Naive thymus-derived CD8-positive, alpha-beta T cell (primary cell): Measurements from ENCODE around the gene JTB. TPM values are rescaled to one million over a fixed set of nuclear protein-coding genes. Genes with fewer than 3 reads are reported as not detected.

Source experiments
- ATAC-seq, 2 donors: fragments of 150-1000 bp; cut with Tn5 transposase in 1 of 2; sonication (Bioruptor Pico), chemical (Tn5 transposase) in 1 of 2; 1 replicate in 1 of 2; 2 replicates in 1 of 2; pipeline ENCODE4 v1.10.0; 2021; ENCODE audit warnings: mild to moderate bottlenecking in 2 of 2, moderate library complexity in 2 of 2
- POLR2A ChIA-PET: fragments of 350-600 bp; sonication (Branson Sonifier 250); formaldehyde crosslinking; loops from one replicate; lab custom pipeline; 2021; ENCODE audit warnings: antibody characterized with exemption; lab: Charles Lee
- DNase-seq, 10 donors: peaks; one replicate each; pipeline versions ENCODE4 v3.0.0 to v3.0.0-alpha.2; 2020 to 2022
- H3K27ac Mint-ChIP-seq, 10 donors: one replicate each; pipeline ENCODE4 v1.8.0; 2020 to 2022; ENCODE audit warnings: mild to moderate bottlenecking in 10 of 10, mixed read lengths in 10 of 10, moderate library complexity in 4 of 10, inconsistent platforms in 1 of 10
- H3K27me3 Mint-ChIP-seq, 5 donors: one replicate each; pipeline ENCODE4 v1.8.0; 2021 to 2022; ENCODE audit warnings: mixed read lengths in 5 of 5
- H3K36me3 Mint-ChIP-seq, 3 donors: one replicate each; pipeline ENCODE4 v1.8.0; 2020 to 2022; ENCODE audit warnings: mixed read lengths in 3 of 3, mild to moderate bottlenecking in 2 of 3, inconsistent platforms in 1 of 3
- H3K4me1 Mint-ChIP-seq, 4 donors: one replicate each; pipeline ENCODE4 v1.8.0; 2021 to 2022; ENCODE audit warnings: mixed read lengths in 4 of 4
- H3K4me3 Mint-ChIP-seq, 10 donors: one replicate each; pipeline ENCODE4 v1.8.0; 2020 to 2022; ENCODE audit warnings: mild to moderate bottlenecking in 10 of 10, mixed read lengths in 10 of 10, moderate library complexity in 6 of 10, inconsistent platforms in 1 of 10
- H3K9me3 Mint-ChIP-seq, 9 donors: one replicate each; pipeline ENCODE4 v1.8.0; 2020 to 2022; ENCODE audit warnings: mixed read lengths in 9 of 9, mild to moderate bottlenecking in 3 of 9, inconsistent platforms in 1 of 9, moderate library complexity in 1 of 9
- polyA plus RNA-seq, 3 donors: library from polyadenylated mRNA; unstranded; fragments of 300-500 nt; fragmentation: Illumina TruSeq; gene quantifications; one replicate each; pipeline ENCODE4 v1.2.3, GENCODE V29; 2021
- total RNA-seq, 8 experiments: library from RNA in 2 of 8; stranded (reverse) in 2 of 8; gene quantifications; one replicate each; pipeline ENCODE4 v1.2.3 and lab custom pipeline; 2021 to 2026

The JTB gene
- total and polyA plus RNA-seq, 5 experiments from 2014 or later = 120 to 384 (median 302) TPM

DNA sequence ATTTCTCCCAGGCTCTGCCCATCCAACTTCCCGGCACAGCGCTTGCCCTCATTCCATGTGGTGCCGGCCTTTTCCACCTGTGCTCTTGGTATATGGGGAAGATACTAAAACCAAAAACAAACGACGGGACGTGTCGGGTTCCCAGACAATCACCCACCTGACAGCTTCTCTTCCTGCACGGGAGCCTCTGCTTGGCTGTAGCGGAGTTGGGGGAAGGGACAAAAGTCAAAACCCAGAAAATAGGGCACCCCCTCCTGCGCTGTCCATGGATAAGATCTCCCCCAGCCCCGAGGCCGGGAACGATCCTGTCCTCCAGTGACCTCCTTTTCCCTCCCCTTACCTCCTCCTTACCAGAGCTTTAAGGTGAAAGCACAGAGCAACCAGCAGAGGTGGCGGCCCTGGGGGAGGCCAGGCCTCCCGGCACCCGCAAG, 640 bp downstream of the JTB start:
- no peak for DNase-seq
- H3K4me1 Mint-ChIP-seq = peaks cover 11 to 44% (median 41%) of the 10 kb centered on the region in 4 donors
- peaks cover 0 to 34% (median 0%) of the 10 kb centered on the region in 3 donors for H3K36me3 Mint-ChIP-seq

DNA sequence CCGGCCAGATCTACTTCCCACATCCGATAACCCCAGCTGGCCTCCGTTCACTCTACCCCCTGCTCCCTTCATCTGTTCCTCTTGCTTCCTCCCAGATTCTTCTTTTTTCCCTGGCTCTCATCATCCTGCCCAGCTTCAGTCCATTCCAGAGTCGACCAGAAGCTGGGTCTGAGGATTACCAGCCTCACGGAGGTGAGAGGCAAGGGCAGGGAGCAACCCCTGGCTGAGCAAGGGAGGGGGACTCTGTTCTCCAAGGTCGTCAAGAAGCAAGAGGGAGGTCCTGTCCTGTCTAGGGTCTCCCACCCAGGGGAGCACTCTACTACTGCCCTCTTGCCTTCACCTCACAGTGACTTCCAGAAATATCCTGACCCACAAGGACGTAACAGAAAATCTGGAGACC, 3.9 kb downstream of the JTB start:
- DNase-seq = no peak
- H3K4me3 Mint-ChIP-seq = peak overlapping the region in 1 of 10 donors; percentile 3
- no peak for ATAC-seq
- no peaks in the 10 kb centered on the region for H3K9me3 Mint-ChIP-seq
- peak overlapping the region in 7 of 10 donors; percentile 12 to 81 (median 56) for H3K27ac Mint-ChIP-seq
- peaks cover 0 to 34% (median 0%) of the 10 kb centered on the region in 3 donors for H3K36me3 Mint-ChIP-seq
- H3K27me3 Mint-ChIP-seq = no peaks in the 10 kb centered on the region
- H3K4me1 Mint-ChIP-seq = peaks cover 14 to 54% (median 48%) of the 10 kb centered on the region in 4 donors
- POLR2A ChIA-PET = interaction anchor here (0.7 to 2.8 kb wide), 3 partner anchors 10 to 26 kb away, joined by 3 to 16 read pairs (median 3); partner anchors contain the start of gene SLC39A1

More for the DNA sequence above, 640 bp downstream of the JTB start:
- H3K9me3 Mint-ChIP-seq = no peaks in the 10 kb centered on the region
- no peaks in the 10 kb centered on the region for H3K27me3 Mint-ChIP-seq
- POLR2A ChIA-PET = interaction anchor here (0.5 to 5.6 kb wide), 18 partner anchors 10 to 739 kb away, joined by 3 to 143 read pairs (median 6); partner anchors contain the start of genes CHTOP, CREB3L4, CRTC2 and DENND4B
- no peak for ATAC-seq
- H3K27ac Mint-ChIP-seq = peak overlapping the region; percentile 87 to 99 (median 96)
- H3K4me3 Mint-ChIP-seq = peak overlapping the region; percentile 91 to 99 (median 96)

DNA sequence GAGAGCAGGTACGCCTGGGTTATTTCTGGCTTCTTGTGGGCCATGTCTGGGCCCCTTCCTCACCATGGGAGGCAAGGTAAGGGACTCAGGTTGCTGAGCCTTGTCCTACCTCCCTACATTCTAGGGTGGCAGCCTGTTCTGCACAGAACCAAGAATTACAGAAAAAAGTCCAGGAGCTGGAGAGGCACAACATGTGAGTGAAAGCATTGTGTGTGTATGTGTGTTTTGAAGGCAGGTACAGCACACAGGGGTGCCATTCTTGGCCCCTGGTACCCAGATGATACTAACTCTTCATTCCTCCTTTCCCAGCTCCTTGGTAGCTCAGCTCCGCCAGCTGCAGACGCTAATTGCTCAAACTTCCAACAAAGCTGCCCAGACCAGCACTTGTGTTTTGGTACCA, 4.4 kb downstream of the JTB start:
- Mint-ChIP-seq H3K27ac (peak overlapping the region in 6 of 10 donors; percentile 56 to 81 (median 64)), H3K4me1 (peaks cover 12 to 51% (median 48%) of the 10 kb centered on the region in 4 donors), H3K4me3 (no peak overlapping the region), H3K9me3 (no peaks in the 10 kb centered on the region), H3K27me3 (no peaks in the 10 kb centered on the region), H3K36me3 (peaks cover 0 to 34% (median 0%) of the 10 kb centered on the region in 3 donors)
- DNase-seq (no peak), ATAC-seq (no peak)
- POLR2A ChIA-PET = interaction anchor here (0.7 to 2.8 kb wide), 4 partner anchors 10 to 171 kb away, joined by 3 to 16 read pairs (median 3); partner anchors contain the start of gene SLC39A1

DNA sequence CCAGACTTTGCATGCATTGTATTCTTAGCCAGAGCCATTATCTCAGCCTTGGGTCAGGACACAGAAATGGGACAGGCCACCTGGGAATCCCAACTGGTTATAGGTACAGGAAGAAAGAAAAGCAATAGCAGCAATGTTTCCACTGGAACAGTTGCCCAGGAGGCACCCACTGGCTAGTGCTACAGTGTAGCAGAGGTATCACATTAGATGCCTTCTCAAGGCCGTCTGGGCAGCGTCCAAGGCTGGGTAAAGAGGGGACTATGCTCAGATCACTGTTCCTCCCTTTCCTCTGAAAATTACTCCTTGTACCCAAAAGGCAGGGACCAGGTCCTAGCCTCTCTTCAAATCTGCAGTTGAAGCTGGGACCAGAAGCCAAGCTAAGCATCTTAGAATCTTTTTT, 7.1 kb downstream of the JTB start:
- no peak for DNase-seq
- H3K4me3 Mint-ChIP-seq = no peak overlapping the region
- no peaks in the 10 kb centered on the region for H3K9me3 Mint-ChIP-seq
- H3K36me3 Mint-ChIP-seq = peaks cover 0 to 21% (median 0%) of the 10 kb centered on the region in 3 donors
- no peak for ATAC-seq
- peak overlapping the region in 8 of 10 donors; percentile 5 to 76 (median 40) for H3K27ac Mint-ChIP-seq
- H3K4me1 Mint-ChIP-seq = peaks cover 17 to 54% (median 48%) of the 10 kb centered on the region in 4 donors
- POLR2A ChIA-PET = interaction anchor here (0.6 to 1.5 kb wide), 3 partner anchors 9 to 25 kb away, joined by 3 to 8 read pairs (median 4); no protein-coding TSS in a partner anchor
- H3K27me3 Mint-ChIP-seq = no peaks in the 10 kb centered on the region

DNA sequence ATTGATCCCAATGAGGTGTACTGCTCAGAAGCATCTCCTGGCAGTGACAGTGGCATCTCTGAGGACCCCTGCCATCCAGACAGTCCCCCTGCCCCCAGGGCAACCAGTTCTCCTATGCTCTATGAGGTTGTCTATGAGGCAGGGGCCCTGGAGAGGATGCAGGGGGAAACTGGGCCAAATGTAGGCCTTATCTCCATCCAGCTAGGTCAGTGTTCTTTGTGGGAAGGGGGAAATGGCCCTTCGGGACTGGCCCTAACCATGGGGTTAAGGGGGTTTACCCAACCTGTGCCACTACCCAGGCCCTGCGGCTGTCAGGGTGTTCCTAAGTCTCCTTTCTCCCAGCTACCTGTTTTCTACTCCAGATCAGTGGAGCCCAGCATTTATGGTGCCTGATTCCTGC, 8.5 kb downstream of the JTB start:
- peaks cover 0 to 8% (median 0%) of the 10 kb centered on the region in 3 donors for H3K36me3 Mint-ChIP-seq

DNA sequence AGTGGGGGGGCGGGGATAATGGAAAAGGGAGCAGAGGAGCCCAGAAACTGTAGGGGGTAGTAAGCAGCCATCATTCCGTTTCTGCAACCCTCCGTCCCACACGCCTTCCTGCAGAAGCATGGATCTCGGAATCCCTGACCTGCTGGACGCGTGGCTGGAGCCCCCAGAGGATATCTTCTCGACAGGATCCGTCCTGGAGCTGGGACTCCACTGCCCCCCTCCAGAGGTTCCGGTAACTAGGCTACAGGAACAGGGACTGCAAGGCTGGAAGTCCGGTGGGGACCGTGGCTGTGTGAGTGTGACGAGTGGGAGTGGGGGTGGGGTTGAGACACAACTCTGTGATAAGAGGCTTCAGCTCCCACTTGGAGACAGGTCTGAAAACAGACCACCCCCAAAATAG, 9.1 kb downstream of the JTB start:
- peaks cover 0 to 2% (median 0%) of the 10 kb centered on the region in 9 donors for H3K9me3 Mint-ChIP-seq
- DNase-seq (no peak), ATAC-seq (no peak)
- H3K27me3 Mint-ChIP-seq = no peaks in the 10 kb centered on the region
- H3K4me3 Mint-ChIP-seq = peak overlapping the region in 8 of 10 donors; percentile 87 to 97 (median 92)
- POLR2A ChIA-PET = interaction anchor here (1.0 to 13.8 kb wide), 9 partner anchors 9 to 334 kb away, joined by 5 to 315 read pairs (median 46); partner anchors contain the start of genes CHTOP, CRTC2, DENND4B and GATAD2B
- H3K27ac Mint-ChIP-seq = peak overlapping the region in 9 of 10 donors; percentile 87 to 99 (median 95)
- H3K4me1 Mint-ChIP-seq = peaks cover 24 to 60% (median 56%) of the 10 kb centered on the region in 4 donors
- peaks cover 0 to 2% (median 0%) of the 10 kb centered on the region in 3 donors for H3K36me3 Mint-ChIP-seq

More for the DNA sequence above, 8.5 kb downstream of the JTB start:
- H3K4me3 Mint-ChIP-seq = peak overlapping the region in 6 of 10 donors; percentile 1 to 96 (median 75)
- H3K9me3 Mint-ChIP-seq = no peaks in the 10 kb centered on the region
- H3K27ac Mint-ChIP-seq = peak overlapping the region in 8 of 10 donors; percentile 81 to 98 (median 93)
- H3K4me1 Mint-ChIP-seq = peaks cover 20 to 55% (median 50%) of the 10 kb centered on the region in 4 donors
- DNase-seq (no peak), ATAC-seq (no peak)
- POLR2A ChIA-PET = interaction anchor here (1.8 to 13.8 kb wide), 6 partner anchors 8 to 166 kb away, joined by 5 to 315 read pairs (median 85); partner anchors contain the start of genes CRTC2, DENND4B, GATAD2B and JTB
- H3K27me3 Mint-ChIP-seq = no peaks in the 10 kb centered on the region

DNA sequence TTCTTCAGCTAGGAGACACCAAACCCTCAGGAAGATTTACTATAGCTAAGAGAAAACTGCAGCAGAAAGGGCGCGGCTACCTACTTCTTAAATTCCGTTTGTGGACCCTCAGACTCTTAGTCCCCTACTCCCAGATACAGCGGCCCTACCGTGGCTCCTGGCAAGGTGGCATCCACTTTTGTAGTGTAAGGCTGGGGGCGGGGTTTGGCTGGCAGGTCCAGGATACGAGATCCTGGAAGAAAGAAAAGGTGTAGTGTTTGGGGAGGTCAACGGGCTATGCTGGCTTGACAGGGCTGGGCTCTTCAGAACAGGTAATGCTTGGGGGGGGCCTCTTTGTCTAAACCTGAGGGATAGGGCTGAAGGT, 9.5 kb downstream of the JTB start:
- H3K36me3 Mint-ChIP-seq = no peaks in the 10 kb centered on the region
- H3K27me3 Mint-ChIP-seq = no peaks in the 10 kb centered on the region
- H3K4me1 Mint-ChIP-seq = peaks cover 25 to 62% (median 59%) of the 10 kb centered on the region in 4 donors
- peaks cover 0 to 2% (median 0%) of the 10 kb centered on the region in 9 donors for H3K9me3 Mint-ChIP-seq
- DNase-seq (no peak), ATAC-seq (no peak)
- peak overlapping the region; percentile 87 to 97 (median 94) for H3K4me3 Mint-ChIP-seq
- H3K27ac Mint-ChIP-seq = peak overlapping the region; percentile 92 to 99 (median 95)
- POLR2A ChIA-PET = interaction anchor here (0.6 to 13.8 kb wide), 15 partner anchors 9 to 976 kb away, joined by 3 to 315 read pairs (median 5); partner anchors contain the start of genes CHTOP, CRTC2, DENND4B and GATAD2B

DNA sequence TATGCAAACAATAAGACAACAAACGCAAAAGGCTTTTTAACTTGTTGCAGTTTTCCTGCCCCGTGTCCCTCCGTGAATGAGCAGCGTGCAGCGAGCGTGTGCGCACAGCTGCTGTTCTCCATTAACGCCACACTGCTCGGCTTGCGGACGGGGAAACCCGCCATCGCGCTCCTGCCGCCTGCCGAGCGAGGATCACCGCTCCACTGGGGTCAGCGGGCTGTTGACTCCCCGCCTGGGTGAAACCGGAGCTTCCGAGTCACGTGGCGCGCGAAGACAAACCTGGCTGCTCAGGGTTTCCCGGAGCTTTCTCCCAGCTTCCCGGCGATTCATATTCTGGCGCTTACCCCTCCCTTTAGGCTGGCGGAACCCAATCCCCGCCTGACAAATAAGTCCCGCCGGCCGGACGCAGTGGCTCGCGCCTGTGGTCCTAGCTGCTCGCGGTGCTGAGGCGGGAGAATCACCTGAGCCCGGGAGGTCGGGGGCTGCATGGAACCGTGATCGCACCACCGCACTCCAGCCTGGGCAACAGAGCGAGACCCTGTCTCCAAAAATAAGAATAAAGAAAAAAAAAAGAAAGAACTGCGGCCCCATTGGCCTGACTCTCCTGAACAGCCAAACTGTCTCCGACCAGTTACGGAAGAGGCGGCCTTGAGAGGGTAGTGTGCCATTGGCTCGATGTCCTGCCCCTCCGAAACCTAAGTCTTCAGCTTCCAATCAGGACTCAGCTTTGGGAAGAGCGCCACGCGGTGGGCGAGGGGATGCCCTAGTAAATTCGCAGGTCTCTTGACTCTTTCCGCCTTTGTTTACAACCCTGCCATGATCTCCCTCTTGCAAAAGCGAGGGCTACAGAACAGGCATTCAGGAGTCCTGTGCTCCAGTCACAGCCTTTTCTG, 10.1 kb downstream of the JTB start, which contains the start of gene CREB3L4:
Gene CREB3L4, plus strand, starts transcription at position 796 of the 893 bp plus-strand sequence. CDS start 624 bp downstream, outside the sequence.
- POLR2A ChIA-PET = interaction anchor here (0.6 to 13.8 kb wide), 19 partner anchors 10 to 976 kb away, joined by 3 to 315 read pairs (median 4); partner anchors contain the start of genes CHTOP, CRTC2, DENND4B and GATAD2B
- Mint-ChIP-seq H3K36me3 (no peaks in the 10 kb centered on the region), H3K4me1 (peaks cover 31 to 68% (median 64%) of the 10 kb centered on the region in 4 donors), H3K4me3 (peak within 1 kb of the TSS; percentile 87 to 97 (median 94)), H3K27me3 (no peaks in the 10 kb centered on the region), H3K9me3 (peaks cover 0 to 2% (median 0%) of the 10 kb centered on the region in 9 donors), H3K27ac (peak within 1 kb of the TSS; percentile 92 to 99 (median 95))
- DNase-seq (peak; percentile 68 to 93 (median 83)), ATAC-seq (peak; percentile 88 to 91)

DNA sequence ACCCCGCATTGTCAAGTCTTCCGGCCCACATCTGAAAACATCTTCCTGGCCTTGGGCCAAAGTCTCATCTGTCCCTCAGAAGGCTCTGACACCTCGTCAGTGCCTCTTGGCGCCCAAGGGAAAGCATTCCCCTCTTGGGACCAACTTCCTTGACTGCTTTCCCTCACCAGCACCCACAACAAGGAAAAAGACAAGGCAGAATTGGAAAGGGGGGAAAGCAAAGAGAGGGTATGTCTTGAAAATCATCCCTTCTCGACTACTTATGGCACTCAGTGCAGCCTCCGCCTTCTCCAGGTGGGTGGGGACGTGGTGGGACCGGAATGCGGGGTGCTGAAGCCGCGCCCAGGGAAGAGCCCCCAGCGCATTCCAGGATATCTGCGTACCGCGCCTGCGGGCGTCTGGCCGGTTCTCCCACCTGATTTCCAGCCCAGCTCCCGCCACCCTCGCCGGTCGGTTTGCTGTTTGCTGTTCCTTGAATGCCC, 13.6 kb downstream of the JTB start:
- DNase-seq (no peak), ATAC-seq (peak in 1 of 2 donors; percentile 4)
- POLR2A ChIA-PET = interaction anchor here (0.6 to 13.8 kb wide), 8 partner anchors 9 to 195 kb away, joined by 3 to 315 read pairs (median 14); partner anchors contain the start of genes DENND4B, JTB, RAB13 and RPS27
- Mint-ChIP-seq H3K9me3 (peaks cover 0 to 2% (median 0%) of the 10 kb centered on the region in 9 donors), H3K36me3 (no peaks in the 10 kb centered on the region), H3K4me1 (peaks cover 33 to 76% (median 67%) of the 10 kb centered on the region in 4 donors), H3K27me3 (no peaks in the 10 kb centered on the region), H3K27ac (peak overlapping the region; percentile 95 to 100 (median 97)), H3K4me3 (peak overlapping the region; percentile 86 to 100 (median 94))

DNA sequence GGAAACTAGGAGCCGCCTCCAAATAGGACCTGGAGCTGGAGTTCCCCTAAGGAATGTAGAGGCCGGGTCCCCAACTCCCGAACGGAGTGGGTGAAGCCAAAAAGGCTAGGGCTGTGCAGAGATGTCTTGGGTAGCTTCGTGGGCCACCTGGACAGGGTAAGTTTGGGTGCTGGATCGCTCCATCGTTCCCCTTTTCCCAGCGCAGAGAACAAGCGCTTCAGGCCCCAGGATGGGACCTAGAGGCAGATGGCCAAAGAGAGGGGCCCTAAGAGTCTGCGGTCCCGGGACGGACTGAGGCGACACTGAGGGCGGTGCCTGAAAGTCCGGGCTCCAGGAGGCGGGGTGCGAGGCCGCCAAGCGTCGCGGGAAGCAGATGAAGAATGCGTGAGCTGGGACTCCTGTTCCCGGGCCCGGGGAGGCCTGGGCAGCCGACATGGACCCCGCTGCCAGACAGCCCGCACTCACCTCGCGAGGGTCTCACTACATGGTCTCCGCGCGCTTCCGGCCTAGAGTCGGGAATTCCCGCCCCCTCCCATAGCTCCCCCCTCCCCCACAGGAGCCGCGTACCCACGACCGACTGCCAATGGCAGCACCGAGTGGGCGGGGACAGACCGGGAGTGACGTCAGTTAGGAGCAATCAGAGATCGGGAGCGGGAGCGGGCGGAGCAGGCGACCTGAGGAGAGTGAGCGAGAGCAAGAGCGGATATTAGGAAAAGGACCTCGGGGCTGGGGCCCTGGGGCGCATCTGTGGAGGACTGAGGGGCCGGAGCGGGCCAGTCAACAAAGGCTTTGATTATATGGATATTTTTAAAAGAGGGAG, 14.2 kb downstream of the JTB start, which contains the start of gene SLC39A1:
Gene SLC39A1, minus strand, starts transcription at position 508 of the 820 bp plus-strand sequence. CDS start 822 bp downstream, outside the sequence.
- peak within 1 kb of the TSS; percentile 86 to 100 (median 94) for H3K4me3 Mint-ChIP-seq
- no peaks in the 10 kb centered on the region for H3K36me3 Mint-ChIP-seq
- no peaks in the 10 kb centered on the region for H3K27me3 Mint-ChIP-seq
- H3K9me3 Mint-ChIP-seq = peaks cover 0 to 2% (median 0%) of the 10 kb centered on the region in 9 donors
- H3K4me1 Mint-ChIP-seq = peaks cover 34 to 76% (median 66%) of the 10 kb centered on the region in 4 donors
- POLR2A ChIA-PET = interaction anchor here (0.6 to 13.8 kb wide), 11 partner anchors 10 to 1361 kb away, joined by 3 to 315 read pairs (median 5); partner anchors contain the start of genes CHTOP, DENND4B, JTB and RPS27
- DNase-seq (peak; percentile 86 to 96 (median 88)), ATAC-seq (peak; percentile 40 to 48)
- H3K27ac Mint-ChIP-seq = peak within 1 kb of the TSS; percentile 95 to 100 (median 97)
